Caki2 (cell line): ENCODE results near the gene ARHGAP44. TPM values are rescaled to one million over a fixed set of nuclear protein-coding genes. Genes with fewer than 3 reads are reported as not detected.

ENCODE experiments used
- DNase-seq: peaks from one replicate; pipeline ENCODE4 v3.0.0-alpha.2; 2015; ENCODE audit warnings: low read depth
- in situ Hi-C: cut with HindIII; loops from 2 replicates; pipeline ENCODE4 v1.10.0; 2016; ENCODE audit warnings: low sequenced_read_pairs, low pct_unique_long_range_greater_than_20kb, mixed read lengths
- total RNA-seq: library from RNA; depleted of rRNA; stranded (reverse); fragments of >200 nt; shearing (Covaris generic); gene quantifications from 2 replicates; pipeline ENCODE4 v1.2.3, GENCODE V29; 2014; ENCODE audit warnings: low replicate concordance

Gene ARHGAP44
- total RNA-seq, 1 experiment from 2014 or later, result 0.64 TPM

GRCh38 chr17:12808723-12809122 lies 19.4 kb downstream of the ARHGAP44 start:
- no peak for DNase-seq

GRCh38 chr17:12812877-12813276 lies 23.6 kb downstream of the ARHGAP44 start:
- in situ Hi-C loops, result no loop called here
- DNase-seq, result no peak

More at GRCh38 chr17:12808723-12809122, 19.4 kb downstream of the ARHGAP44 start:
- in situ Hi-C loops, result no loop called here

- DNase-seq, result no peak
- in situ Hi-C loops, result no loop called here
Observed at GRCh38 chr17:12813664-12814063, 24.4 kb downstream of the ARHGAP44 start.

GRCh38 chr17:12814718-12815117 lies 25.4 kb downstream of the ARHGAP44 start:
- DNase-seq, result no peak
- in situ Hi-C loops, result no loop called here

GRCh38 chr17:12815642-12816141 lies 26.4 kb downstream of the ARHGAP44 start:
- DNase-seq, result no peak
- in situ Hi-C loops, result no loop called here

GRCh38 chr17:12821376-12821940 lies 32.2 kb downstream of the ARHGAP44 start:
- DNase-seq, result no peak
- in situ Hi-C loops, result no loop called here

GRCh38 chr17:12826431-12826830 lies 37.1 kb downstream of the ARHGAP44 start:
- DNase-seq, result no peak
- in situ Hi-C loops, result no loop called here

- DNase-seq, result no peak
- in situ Hi-C loops, result no loop called here
Observed at GRCh38 chr17:12830777-12831247, 41.5 kb downstream of the ARHGAP44 start.

- in situ Hi-C loops, result no loop called here
- no peak for DNase-seq
Observed at GRCh38 chr17:12831839-12832238, 42.5 kb downstream of the ARHGAP44 start.

GRCh38 chr17:12839042-12839441 lies 49.7 kb downstream of the ARHGAP44 start:
- in situ Hi-C loops, result no loop called here
- DNase-seq, result no peak

GRCh38 chr17:12842936-12843335 lies 53.6 kb downstream of the ARHGAP44 start:
- no peak for DNase-seq
- in situ Hi-C loops, result no loop called here

GRCh38 chr17:12850996-12851395 lies 61.7 kb downstream of the ARHGAP44 start:
- in situ Hi-C loops, result no loop called here
- DNase-seq, result no peak

GRCh38 chr17:12851901-12852435 lies 62.7 kb downstream of the ARHGAP44 start:
- DNase-seq, result no peak
- in situ Hi-C loops, result no loop called here

- in situ Hi-C loops, result no loop called here
- no peak for DNase-seq
Observed at GRCh38 chr17:12853921-12854320, 64.6 kb downstream of the ARHGAP44 start.

GRCh38 chr17:12856416-12856815 lies 67.1 kb downstream of the ARHGAP44 start:
- DNase-seq, result no peak
- in situ Hi-C loops, result no loop called here

- DNase-seq, result no peak
- in situ Hi-C loops, result no loop called here
Observed at GRCh38 chr17:12857592-12857991, 68.3 kb downstream of the ARHGAP44 start.

- DNase-seq, result no peak
- in situ Hi-C loops, result no loop called here
Observed at GRCh38 chr17:12859520-12859919, 70.2 kb downstream of the ARHGAP44 start.

GRCh38 chr17:12865769-12866168 lies 76.5 kb downstream of the ARHGAP44 start:
- in situ Hi-C loops, result no loop called here
- no peak for DNase-seq

GRCh38 chr17:12866244-12866643 lies 76.9 kb downstream of the ARHGAP44 start:
- in situ Hi-C loops, result no loop called here
- no peak for DNase-seq

- DNase-seq, result no peak
- in situ Hi-C loops, result no loop called here
Observed at GRCh38 chr17:12867726-12868125, 78.4 kb downstream of the ARHGAP44 start.
